GM12874 (cell line): ENCODE results near the gene OAF.

Experiments used
- TF ChIP-seq, protein P1 (sequence below): IDR thresholded peaks from 2 replicates; pipeline ENCODE4 v1.5.1; 2011; ENCODE audit warnings: low read depth, mild to moderate bottlenecking, control low read depth, low read length, moderate library complexity; ENCODE audit not compliant: insufficient read depth

Gene OAF

DNA sequence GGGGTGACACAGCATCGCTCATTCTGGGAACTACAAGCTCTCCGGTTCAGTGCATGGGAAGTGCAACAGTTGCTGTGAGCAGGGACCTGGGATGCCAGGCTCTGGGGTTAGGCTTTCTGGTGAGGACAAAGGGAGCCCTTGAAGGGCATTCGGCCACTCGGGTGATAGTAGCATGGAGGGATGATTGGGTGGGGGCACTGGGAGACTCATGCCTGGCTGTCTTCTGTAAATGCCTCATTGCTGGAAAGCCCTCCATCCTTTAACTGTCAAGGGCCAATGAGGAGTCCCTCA, 9.9 kb downstream of the OAF start:
- TF ChIP-seq, protein P1, sequence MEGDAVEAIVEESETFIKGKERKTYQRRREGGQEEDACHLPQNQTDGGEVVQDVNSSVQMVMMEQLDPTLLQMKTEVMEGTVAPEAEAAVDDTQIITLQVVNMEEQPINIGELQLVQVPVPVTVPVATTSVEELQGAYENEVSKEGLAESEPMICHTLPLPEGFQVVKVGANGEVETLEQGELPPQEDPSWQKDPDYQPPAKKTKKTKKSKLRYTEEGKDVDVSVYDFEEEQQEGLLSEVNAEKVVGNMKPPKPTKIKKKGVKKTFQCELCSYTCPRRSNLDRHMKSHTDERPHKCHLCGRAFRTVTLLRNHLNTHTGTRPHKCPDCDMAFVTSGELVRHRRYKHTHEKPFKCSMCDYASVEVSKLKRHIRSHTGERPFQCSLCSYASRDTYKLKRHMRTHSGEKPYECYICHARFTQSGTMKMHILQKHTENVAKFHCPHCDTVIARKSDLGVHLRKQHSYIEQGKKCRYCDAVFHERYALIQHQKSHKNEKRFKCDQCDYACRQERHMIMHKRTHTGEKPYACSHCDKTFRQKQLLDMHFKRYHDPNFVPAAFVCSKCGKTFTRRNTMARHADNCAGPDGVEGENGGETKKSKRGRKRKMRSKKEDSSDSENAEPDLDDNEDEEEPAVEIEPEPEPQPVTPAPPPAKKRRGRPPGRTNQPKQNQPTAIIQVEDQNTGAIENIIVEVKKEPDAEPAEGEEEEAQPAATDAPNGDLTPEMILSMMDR, result no peak

DNA sequence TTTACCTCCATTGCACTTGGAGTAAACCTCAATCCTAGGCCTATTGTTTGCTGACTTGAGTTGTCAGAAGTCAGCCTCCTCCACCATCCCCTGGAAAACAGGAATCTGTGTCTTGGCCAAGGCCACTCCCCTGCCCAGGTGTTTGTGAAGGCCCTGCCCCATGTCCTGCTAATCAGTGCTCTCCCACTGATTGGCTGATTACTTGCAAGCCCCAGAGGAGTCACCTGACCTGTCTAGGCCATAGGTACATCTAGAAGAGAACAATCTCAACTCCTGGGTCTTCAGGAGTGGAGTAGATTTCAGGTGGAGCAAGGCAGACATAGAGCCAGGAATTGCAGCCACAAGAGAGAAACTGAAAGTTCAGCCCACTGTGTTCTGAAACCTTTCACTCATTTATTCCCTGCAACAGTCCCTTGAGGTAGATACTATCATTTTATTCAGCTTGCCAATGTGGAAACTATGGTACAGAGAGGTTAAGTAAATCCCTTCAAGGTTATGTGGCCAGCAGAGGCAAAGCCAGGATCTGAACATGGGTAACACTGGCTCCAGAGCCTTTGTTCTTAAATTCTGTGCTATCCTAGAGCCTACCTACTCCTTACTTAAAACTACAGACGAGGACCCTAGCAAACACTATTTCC, 10.4 kb downstream of the OAF start:
- TF ChIP-seq, protein P1, result no peak

DNA sequence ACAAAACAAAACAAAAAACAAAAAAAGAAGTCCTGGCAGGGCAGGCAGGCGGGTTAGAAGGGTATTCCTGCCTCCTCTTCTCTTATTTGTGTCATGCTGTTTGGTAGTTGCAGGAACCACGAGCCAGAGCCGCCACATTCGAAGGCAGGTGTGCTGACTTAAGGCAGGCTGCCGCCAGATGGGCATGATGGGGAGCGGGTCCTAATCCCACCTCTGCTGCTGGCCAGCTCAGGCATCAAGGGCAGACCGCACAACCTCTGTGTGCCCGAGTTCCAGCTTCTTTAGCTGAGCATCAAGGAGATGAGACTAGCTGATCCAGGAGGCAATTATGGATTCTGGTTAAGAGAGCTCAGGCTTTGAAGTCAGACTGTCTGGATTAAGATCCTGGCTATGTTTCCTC, 12.1 kb downstream of the OAF start:
- TF ChIP-seq, protein P1, result no peak

DNA sequence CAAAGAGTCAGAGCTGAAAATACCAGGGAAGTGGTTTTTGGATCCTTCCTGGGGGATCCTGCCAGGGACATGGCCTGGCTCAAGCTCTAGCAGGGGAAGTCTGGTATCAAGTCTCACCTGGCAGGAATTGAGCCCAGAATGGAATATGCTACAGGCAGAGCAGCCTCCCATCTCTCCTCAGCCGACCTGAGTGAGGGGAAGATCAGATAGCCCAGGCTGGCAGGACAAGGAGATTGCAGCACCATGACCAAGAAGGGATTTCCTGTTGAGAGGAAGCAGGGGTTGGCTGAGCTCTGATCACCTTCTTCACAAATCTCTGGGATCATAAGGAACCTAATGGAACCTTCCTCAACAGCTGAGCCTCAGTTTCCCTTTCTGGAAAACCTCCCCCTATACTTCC, 13.0 kb downstream of the OAF start:
- TF ChIP-seq, protein P1, result no peak

DNA sequence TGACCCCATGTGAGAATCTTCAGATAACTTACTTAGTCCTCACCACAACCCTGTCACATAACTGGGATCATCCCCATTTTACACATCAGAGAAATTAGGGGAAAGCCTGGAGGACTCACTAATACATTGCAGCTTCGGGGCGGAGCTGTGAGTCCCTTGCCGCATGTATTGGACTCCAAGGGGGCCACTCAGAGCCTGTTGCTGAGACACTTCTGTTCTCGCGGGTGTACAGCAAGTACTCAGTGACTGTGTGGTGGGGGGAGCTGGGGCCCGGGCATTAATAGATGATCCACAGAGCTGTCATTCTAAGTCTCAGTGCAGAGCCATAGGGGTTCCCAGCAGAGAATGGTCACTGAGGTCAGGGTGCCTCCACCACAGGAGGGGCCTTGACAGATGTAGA, 13.5 kb downstream of the OAF start:
- TF ChIP-seq, protein P1, result no peak

DNA sequence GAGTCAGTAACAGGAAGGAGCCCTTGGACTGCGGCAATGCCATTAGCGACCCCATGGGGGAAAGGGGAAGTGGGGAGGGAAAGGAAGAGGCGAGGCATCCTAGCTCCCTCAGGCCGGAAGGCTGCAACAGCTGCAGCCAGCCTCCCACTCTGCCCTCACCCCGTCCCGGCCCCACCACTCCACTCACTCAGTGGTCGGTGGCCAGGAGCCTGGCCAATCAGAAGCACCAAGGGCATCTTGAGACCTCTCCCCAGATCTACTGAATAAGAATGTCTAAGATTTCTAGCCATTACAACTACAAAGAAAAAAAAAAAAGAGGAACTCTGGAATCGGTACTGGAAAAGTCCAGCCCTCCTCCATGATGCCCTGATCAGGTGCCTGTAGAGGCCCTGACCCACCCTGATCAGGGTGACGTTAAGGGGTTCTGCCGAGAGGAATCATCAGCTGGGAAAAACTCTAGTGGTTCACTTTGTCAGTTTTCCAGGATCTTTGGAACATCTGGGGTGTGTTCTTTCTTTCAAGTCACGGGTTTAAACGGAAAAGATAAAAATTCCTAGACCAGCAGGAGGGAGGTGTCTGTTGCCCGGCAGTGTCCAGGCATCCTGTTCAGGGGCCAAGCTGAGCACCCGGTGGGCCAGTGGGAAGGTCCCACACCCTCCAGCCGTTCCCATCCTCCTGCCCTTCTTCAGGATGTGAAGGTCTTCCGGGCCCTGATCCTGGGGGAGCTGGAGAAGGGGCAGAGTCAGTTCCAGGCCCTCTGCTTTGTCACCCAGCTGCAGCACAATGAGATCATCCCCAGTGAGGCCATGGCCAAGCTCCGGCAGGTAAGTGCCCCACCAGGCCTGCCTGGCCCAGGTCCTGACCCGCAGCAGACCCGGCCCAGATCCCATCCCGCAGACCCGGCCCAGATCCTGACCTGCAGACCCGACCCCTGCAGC, 14.4 kb downstream of the OAF start:
- TF ChIP-seq, protein P1, result no peak

DNA sequence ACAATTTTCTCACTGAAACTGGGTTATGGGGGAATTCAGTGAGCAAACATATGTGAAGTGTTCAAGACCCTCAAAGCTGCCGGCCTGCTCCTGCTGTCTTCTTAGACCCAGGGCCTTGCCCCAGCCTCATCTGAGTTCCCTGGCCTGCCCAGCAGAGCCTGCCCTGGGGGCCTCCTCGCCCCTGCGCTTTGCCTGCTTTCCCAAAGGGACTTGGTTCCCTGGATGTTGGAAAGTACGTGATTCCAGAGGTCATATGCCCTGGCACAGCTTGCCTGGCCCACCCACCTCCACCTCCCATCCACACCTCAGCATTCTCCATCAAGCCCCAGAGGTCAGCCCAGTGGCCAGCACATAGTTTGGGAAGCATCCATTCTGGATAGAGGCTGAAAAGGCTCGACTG, 15.4 kb downstream of the OAF start:
- TF ChIP-seq, protein P1, result no peak
